HG03521 (cell line): ENCODE results near the gene PPP1R9A.

ENCODE experiments used
- ATAC-seq: cut with Tn5 transposase; IDR thresholded peaks from one replicate; pipeline ENCODE4 v1.9.1; 2021; ENCODE audit warnings: mild to moderate bottlenecking, moderate library complexity; ENCODE audit not compliant: unreplicated experiment

PPP1R9A gene

DNA sequence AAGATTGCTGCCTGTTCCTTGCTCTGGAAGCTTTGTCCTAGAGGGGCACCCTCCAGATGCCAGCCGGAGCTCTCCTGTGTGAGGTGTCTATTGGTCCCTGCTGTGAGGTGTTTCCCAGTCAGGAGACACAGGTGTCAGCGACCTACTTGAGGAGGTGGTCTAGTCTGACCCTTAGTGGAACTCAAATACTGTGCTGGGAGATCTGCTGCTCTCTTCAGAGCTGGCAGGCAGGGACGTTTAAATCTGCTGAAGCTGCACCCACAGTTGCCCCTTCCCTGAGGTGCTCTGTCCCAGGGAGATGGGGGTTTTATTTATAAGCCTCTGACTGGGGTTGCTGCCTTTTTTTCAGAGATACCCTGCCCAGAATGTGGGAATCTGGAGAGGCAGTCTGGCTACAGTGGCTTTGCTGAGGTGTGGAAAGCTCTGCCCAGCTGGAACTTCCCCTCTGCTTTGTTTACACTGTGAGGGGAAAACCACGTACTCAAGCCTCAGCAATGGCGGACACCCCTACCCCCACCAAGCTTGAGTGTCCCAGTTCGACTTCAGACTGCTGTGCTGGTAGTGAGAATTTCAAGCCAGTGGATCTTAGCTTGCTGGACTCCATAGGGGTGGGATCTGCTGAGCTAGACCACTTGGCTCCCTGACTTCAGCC lies 119.2 kb downstream of the PPP1R9A start:
- ATAC-seq = no peak

DNA sequence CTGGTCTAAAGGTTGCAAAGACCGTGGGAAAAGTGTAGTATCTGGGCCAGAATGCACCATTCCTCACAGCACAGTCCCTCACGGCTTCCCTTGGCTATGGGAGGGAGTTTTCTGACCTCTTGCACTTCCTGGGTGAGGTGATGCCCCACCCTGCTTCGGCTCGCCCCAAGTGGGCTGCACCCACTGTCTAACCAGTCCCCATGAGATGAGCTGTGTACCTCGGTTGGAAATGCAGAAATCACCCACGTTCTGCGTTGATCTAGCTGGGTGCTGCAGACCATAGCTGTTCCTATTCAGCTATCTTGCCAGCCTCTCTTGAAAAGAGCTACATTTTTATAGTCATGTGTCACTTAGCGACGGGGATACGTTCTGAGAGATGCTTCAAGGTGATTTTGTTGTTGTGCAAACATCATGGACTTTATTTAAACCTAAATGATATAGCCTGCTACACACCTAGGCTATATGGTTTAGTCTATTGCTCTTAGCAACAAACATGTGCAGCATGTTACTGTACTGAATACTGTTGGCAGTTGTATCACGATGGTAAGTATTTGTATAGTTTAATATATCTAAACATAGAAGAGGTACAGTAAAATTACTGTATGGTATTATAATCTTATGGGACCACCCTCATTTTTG lies 120.0 kb downstream of the PPP1R9A start:
- ATAC-seq = no peak

DNA sequence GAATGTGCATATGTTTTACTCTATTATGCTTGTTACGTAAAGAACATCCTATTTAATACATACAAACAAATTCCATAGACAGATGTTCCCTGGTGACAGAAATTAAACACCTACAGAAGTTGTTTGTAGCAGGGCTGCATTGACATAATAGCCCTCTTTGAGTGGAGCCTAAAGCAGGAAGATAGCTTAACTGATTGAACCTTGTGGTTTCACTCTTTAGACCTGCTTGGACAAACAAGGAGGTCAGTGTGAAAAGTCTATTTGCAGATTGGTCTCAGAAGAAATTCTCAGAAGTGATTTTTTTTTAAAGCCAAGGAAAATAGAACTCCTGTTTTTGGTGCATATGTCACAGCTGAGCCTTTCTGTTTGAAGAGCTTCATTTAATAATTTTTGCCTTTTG lies 121.3 kb downstream of the PPP1R9A start:
- no peak for ATAC-seq

DNA sequence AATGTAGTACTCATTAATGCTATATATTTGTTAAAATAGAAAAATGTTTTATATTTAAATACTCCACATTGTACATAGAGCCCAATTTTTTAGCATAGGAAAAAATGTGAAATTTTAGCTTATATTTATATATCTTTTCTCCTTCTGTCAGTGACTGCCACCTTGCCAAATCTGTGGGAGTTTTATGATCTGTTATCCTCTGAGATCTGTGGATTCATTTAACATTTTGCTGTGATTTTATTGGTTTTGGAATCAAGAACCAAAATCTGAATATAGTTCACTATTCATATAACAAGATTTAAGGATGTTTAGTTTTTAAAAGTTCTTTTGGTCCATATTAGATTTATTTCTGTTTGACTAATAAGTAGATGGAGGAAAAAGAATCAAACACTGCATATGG lies 127.9 kb downstream of the PPP1R9A start:
- ATAC-seq = no peak

DNA sequence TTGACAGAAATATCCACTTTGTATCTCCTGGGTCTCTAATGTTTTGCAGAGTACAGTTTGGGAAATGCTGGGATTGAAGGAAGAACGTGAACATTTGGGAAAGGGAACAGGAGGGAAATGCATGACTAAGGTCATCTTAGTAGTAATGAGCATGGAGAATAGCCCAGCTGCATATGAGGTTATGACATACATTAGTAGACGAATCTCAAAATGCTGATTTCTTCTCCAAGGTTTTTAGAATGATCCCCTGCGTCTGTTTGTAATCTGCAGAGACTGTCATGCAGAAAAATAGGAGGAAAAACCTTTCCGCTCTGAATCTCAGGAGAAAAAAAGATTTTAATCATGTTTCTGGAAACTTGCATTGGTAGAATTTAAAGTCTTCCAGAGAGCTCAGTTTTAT lies 133.6 kb downstream of the PPP1R9A start:
- no peak for ATAC-seq

DNA sequence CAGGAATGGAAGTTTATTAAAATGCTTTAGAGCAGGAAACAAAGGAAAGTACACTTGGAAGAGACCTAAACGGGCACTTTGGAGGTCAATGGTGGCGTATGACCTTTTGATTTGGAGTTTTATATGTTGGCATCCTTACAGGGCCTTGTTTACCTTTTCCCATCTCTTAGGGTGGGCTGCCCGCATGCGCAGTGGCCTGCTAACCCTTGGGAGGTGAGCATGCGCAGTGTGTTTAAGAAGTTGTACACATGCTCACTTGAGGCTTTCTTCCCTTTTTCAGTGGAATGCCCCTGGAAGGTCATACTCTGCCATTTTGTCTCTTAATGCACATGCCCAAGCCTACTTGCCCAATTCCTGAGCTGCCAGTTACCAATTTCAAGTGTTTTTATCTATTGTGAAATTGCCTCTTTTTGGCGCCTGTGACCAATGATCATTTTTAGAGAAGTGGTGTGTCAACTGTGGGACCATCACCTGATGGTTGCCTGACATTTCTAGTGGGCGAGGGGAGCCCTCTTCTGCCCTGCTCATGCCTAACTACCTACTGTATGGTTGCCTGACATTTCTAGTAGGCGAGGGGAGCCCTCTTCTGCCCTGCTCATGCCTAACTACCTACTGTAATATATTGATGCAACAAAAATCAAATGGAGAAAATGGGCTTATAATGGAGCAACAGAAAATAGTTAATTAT lies 138.0 kb downstream of the PPP1R9A start:
- ATAC-seq = no peak

DNA sequence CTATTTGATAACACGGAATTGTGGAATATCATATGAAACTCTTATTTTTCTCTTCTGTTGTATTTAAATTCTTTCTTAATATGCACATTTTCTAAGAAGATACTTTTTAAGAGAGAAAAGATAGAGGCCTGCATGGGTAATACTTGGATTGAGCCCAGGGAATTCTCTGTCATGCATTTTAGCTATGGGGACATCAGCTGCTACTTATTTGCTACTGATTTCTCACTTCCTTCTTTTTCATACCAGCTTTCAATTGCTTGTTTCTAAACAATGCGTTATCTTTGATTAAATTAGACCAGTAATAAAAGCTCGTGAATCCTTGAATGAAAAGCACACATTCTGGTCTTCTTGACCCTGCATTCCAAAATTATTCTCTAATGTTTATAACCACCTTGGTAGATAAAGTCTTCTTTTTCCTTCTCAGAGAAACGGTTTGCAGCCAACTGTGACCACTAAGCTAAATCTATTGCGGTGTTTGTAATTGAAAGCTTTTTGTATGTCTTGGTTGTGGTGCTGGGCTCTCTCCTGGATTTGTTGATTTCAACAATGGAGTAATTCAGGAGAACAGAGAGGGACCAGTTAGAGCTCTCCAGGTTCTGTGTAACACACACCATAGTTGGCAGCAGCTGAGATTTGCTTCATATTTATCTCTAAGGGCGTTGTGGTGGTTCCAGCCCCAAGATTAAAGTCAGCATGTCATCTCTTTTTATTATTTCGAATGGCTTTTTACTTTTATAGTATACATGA lies 139.3 kb downstream of the PPP1R9A start:
- ATAC-seq = no peak

DNA sequence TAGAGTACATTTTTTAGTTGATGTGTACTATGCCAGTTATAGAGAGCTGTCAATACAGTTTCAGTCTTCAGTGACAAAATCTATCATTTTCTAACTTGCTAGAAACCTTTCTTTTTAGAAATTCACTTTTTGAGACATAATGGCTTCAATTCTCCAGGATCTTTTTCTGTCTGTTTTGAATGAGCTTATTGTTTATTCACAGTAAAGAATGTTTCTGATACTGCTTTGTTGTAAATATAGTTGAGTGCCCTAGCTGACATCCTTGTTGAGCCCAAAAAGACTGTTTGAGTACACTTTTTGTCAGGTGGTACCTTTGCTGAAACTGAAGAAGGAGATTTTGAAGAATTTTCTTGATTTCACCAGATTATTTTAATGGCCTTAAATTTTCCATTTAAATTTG lies 139.9 kb downstream of the PPP1R9A start:
- no peak for ATAC-seq

DNA sequence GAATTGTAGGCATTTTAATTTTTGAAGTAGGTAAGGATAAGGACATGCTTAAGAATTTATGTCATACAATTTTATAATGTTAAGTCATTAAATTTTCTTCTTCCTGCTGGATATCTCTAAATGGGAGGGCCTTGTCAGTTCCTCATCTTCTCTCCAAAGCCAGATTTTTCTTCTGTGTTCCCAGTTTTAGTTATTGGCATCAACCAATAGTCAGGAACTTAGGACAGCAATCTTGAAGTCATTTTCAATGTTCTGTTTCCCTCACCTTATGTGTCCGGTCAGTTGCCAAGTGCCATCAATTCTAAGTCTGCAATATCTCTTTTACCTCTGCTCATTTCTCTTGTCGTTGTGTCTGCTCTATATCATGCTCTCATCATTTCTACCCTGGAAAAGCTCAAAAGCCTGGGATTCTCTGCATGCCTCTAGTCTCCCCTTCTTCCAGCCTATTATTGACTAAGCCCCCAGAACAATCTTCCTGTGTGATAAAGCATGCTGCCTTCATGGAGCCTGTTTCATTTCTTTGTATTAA lies 145.2 kb downstream of the PPP1R9A start:
- ATAC-seq = no peak

DNA sequence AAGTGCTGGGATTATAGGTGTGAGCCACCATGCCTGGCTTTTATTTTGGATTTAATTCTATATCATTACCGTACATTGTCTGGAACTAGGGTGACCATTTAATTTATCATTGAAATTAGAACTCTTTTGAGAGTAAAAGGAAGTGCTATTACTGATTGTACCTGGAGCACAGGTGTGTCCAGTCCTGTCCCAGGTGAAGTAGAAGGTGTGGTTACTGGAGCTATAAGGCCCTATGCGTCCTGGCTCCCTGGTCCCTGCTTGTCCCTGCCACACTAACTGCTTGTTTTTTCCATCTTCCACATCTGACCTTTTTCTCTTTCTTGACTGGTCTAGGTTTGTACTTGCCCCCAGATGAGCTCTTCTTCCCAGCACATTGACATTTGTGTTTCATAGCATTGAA lies 147.0 kb downstream of the PPP1R9A start:
- no peak for ATAC-seq

DNA sequence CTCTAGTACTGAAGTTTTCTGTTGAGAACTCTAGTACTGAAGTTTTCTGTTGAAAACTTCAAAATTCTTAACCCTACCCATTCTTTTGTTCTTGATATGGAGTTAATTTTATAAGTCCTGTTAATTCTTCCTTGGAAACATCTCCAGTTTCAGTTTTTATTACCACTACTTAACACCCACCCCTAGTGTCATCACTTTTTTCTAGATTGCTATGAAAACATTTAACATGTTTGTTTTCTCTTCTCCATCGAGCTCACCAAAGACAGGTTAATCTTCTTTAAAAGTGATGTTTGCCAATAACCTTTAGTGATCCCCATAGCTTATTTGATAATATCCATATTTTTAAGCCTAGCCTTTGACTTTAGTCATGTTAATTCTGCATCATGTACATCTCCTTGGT lies 147.9 kb downstream of the PPP1R9A start:
- no peak for ATAC-seq

DNA sequence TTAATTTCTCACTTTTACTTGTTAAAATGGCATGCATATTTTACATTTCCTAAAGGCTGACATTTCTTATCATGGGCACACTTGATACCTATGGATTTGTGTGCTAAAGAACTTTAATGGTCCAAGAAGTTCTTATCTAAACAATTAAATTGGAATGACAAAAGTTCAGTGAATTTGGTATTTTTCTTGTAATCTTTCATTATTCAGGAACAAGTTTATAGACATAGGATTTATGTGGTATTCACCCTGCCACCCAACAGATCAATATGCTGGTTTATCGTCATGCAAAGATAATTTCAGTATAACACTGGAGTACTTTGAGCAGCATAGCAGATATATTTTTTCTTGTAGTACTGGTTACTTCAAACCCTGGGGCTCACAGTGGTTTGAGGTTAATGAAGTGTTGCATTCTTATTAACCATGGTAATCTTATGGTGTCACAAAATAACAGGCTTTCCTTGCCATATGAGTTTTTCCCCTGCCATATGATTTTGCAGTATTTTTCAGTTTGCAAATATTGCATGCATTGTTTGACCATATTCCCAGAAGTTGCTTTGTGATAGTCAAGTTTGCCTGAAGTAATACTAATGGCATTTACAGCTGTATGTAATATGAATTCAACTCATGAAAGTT lies 148.8 kb downstream of the PPP1R9A start:
- ATAC-seq = no peak

DNA sequence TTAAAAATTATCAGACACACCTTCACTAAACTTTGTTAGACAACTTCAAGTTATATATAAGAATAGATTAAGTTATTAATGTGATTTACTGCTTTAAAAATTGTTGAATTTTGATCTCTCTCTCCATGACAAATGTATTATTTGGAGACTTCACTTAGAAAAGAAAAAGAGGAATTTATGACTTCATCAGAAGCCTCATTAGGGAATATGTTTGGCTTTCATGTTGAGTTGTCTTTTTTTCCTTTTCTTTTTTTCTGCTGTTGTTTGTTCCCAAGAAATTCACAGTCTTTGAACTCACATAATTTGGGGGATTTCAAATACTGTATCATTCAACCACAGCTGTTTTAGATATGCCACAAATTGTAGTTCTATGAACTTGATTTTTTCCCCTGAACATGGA lies 149.5 kb downstream of the PPP1R9A start:
- ATAC-seq = no peak

DNA sequence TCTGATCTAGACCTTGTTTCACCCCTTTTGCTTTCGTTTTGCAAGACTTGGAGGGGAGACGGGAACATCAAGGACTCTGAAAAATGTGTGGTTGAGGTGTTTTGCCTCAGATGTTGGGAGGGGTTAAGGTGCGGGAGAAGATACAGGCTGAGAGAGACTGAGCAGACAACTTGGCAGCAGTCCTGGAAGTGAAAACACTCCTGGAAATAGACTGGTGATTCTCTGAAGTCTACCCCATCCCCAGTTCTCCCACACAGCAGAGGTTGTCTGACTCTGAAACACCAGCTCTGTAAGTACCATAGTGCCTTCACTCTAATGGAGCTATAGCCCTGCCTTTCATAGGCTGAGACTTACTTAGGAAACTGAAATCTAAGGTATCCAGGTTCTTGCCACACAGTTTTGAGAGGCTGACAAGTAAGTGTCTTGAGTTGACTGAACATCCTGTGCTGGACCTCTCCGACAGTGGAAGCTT lies 152.5 kb downstream of the PPP1R9A start:
- ATAC-seq = no peak

DNA sequence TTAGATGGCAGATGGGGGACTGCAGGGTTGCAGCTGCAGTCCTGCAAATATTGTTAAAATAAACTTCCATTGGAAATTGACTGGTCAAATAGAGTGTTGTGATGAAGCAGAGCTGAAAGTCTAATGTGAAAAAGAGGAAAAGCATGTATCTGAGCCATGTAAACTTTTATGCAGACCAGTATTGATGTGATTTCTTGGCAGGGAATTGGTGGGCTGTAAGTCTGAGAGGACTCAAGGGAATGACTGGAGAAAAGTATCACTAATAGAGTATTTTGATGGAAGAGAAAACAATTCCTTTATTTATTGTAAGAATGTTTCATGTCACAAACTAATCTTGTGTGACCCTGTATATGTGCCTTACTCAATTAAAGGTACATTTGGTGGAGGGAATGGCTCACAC lies 155.5 kb downstream of the PPP1R9A start:
- ATAC-seq = no peak

DNA sequence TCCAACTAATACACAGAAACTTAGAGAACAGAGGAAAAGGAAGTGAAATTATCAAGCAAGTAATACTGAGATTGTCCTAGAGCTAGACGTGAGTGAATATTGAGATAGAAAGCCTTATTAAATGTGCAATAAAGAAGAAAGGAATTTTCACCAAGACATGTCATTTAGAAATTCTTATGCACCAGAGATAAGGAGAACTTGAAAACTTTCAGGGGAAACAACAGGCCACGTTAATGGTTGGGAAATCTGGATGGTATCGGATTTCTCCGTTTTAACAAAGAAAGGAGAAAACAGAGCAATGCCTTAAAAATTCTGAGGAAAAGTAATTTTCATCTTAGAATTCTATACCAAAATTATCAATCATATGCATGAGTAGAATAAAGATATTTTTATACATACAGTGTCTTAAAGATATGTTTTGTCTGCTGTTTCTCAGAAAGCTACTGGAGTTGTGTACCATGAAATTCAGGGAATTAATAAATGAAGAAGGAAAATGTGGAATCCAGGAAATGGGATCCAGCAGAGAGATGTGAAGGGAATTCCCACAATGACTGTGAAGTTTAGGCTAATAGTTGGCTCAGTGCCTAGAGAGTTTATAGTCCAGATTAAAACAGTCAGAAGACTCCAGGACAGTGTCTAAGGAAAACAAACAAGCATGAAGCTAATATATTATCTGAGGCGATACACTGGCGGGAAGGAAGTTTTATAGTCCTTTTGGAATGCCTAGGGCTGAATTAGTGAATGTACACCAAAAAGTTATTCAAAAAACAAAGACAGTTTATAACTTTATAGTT lies 159.5 kb downstream of the PPP1R9A start:
- ATAC-seq = no peak

DNA sequence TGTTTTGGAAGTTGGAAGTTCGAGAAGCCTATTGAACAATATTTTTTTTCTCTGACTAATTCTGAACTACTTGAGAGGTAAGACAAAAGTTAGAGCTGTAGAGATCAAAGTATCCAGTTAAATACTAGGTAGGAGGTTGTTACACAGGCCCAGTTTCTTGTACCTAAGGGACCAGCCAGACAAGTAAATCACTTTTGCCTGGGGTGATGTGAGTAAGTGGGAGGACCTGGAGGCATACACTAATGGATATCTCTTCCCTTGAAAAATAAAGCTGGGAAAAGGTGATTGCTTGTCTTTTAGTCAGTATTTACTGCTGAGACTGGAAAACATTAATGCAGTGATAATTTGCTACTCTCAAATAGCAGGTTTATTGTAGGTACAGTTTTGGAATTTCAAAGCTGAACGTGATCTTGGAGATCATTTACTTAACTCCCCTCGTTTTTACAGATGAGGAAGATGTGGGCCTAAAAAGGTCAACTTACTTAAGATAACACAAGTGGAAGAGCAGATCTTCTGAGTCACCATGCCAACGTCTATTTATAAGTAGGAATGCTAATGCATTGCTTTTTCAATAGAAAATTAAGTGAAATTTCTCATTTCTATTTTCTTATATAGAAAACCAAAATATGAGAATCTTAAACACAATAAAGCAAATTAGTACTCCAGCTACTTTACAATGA lies 181.3 kb downstream of the PPP1R9A start:
- no peak for ATAC-seq

DNA sequence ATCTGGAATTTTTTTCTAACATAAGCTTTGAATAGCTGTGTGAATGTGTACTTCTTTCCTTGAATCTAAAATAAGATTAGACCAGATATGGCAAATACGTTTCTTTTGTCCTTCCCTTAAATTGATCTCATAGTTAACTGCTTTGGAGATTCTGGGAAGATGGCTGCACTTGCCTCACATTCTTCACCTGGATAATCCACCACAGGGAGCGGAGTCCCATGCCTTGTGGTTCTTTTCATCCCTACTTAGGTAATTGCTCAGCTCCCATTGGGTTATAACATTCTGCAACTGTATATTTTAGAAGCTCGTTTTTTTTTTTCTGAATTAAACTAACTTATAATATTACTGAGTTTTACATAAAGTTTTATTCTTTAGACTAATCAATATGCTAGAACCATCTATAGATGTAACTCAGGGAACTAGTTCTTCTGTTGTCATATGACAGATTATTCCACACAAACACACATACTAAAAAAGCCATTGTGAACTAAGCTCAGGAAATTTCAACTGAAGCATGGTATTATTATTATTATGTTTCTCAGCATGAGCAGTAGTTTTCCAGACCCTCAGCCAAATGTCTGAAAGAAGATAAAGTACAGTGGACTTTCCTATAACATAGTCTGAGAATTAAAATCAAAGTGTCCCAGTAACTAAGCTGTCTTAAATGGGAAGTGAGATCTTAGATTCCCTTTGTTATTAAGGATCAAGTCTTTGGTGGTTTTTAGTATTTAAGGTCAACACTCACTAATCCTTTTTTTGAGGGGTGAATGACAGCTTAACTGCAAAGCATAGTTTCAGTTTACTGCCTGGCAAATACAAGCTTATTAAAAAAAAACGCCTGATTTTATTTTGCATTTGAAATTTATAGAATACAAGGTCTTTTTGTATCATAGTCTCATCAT lies 182.3 kb downstream of the PPP1R9A start:
- no peak for ATAC-seq
